Choroid plexus epithelial cell (primary cell): ENCODE measurements around the gene TULP4.

Experiments
- DNase-seq: peaks from one replicate; pipeline ENCODE4 v3.0.0-alpha.2; 2010; ENCODE audit warnings: low read depth
- H3K4me3 ChIP-seq: 2 replicates; pipeline ENCODE4 v1.5.1; 2011; ENCODE audit warnings: low read depth, mild to moderate bottlenecking, control low read depth, low read length, moderate library complexity
- TF ChIP-seq, protein P1 (sequence below): conservative IDR thresholded peaks from 2 replicates; pipeline ENCODE4 v1.5.1; 2011; ENCODE audit warnings: low read depth, mild to moderate bottlenecking, control low read depth, inconsistent platforms, low read length, moderate library complexity

Gene TULP4, protein sequence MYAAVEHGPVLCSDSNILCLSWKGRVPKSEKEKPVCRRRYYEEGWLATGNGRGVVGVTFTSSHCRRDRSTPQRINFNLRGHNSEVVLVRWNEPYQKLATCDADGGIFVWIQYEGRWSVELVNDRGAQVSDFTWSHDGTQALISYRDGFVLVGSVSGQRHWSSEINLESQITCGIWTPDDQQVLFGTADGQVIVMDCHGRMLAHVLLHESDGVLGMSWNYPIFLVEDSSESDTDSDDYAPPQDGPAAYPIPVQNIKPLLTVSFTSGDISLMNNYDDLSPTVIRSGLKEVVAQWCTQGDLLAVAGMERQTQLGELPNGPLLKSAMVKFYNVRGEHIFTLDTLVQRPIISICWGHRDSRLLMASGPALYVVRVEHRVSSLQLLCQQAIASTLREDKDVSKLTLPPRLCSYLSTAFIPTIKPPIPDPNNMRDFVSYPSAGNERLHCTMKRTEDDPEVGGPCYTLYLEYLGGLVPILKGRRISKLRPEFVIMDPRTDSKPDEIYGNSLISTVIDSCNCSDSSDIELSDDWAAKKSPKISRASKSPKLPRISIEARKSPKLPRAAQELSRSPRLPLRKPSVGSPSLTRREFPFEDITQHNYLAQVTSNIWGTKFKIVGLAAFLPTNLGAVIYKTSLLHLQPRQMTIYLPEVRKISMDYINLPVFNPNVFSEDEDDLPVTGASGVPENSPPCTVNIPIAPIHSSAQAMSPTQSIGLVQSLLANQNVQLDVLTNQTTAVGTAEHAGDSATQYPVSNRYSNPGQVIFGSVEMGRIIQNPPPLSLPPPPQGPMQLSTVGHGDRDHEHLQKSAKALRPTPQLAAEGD (N-terminal part only)

DNA sequence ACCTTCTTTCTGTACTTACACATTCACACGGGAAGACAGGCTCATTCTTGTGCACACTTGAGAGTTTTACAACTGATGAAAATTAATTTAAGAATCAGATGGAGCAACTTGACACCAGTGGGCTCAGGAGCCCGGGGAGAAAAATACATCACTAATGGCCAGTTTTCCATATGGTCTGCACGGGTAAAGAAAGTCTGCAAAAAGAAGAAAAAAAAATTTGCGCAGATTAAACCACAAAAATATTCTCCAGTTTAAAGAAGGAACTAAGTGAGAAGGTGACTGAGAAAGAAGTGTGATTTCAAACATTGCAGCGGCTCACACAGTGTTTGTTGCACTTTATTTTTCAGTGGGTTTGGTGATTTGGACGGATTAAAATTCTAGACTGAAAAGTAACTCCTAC is at the start of gene TULP4:
TULP4 (plus strand) TSS at position 301 of the 400 bp plus-strand sequence. CDS start 1,552 bp downstream, outside the sequence.
- TF ChIP-seq, protein P1, sequence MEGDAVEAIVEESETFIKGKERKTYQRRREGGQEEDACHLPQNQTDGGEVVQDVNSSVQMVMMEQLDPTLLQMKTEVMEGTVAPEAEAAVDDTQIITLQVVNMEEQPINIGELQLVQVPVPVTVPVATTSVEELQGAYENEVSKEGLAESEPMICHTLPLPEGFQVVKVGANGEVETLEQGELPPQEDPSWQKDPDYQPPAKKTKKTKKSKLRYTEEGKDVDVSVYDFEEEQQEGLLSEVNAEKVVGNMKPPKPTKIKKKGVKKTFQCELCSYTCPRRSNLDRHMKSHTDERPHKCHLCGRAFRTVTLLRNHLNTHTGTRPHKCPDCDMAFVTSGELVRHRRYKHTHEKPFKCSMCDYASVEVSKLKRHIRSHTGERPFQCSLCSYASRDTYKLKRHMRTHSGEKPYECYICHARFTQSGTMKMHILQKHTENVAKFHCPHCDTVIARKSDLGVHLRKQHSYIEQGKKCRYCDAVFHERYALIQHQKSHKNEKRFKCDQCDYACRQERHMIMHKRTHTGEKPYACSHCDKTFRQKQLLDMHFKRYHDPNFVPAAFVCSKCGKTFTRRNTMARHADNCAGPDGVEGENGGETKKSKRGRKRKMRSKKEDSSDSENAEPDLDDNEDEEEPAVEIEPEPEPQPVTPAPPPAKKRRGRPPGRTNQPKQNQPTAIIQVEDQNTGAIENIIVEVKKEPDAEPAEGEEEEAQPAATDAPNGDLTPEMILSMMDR, result no peak
- H3K4me3 ChIP-seq, result no peak within 1 kb of the TSS
- no peak for DNase-seq

DNA sequence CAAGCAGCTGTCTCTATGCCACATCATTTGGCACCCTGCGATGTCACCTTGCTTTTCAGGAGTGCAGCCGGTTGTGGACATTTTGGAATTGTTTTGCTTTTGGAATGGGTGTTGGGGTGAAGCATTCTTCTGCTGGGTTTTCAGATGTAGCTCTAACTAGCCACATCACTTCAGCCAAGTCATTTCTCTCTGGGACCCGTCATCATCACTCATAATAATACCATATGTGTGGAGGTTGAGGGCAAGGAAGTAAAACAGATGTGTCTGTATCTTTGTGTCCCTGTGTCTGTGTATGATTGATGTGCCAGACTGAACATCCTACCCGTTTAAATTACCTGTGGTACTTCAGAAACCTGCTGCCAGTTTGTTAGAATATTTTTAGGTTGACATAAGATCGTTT is 49.5 kb upstream of the TULP4 start:
- H3K4me3 ChIP-seq, result no peak overlapping the region
- TF ChIP-seq, protein P1, result no peak
- DNase-seq, result no peak

DNA sequence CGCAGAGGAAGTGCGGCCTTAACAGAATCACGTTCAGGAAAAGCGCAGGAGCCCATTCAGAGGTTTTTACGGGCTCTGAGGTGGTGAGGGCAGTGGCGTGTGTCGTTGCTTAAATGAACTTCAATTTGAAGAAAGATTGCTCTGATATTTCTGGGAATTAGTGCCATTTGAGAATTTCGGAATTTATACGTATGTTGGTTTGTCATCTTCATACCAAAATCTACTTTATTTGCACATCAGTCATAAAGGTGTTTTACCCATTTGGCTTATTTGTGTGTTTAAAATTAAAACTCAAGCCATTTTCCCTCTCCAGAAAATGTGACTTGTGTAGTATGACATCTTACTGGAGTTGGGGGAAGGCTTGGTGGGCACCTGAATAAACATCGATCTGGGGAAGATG is 48.1 kb upstream of the TULP4 start:
- TF ChIP-seq, protein P1, result no peak
- no peak for DNase-seq

DNA sequence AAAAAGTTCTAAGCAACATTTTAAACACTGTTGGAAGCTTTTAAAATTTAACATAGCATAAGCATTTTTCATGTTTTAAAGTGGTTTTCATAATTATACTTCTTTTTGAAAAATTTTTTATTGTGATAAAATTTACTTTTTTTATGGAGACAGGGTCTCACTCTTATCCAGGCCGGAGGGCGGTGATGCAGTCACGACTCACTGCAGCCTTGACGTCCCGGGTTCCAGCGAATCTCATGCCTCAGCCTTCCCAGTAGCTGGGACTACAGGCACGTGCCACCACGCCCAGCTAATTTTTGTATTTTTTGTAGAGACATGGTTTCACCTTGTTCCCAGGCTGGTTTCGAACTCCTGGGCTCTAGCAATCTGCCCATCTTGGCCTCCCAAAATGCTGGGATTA is 46.1 kb upstream of the TULP4 start:
- no peak for DNase-seq
- TF ChIP-seq, protein P1, result no peak
- no peak overlapping the region for H3K4me3 ChIP-seq

More for the DNA sequence above, 48.1 kb upstream of the TULP4 start:
- no peak overlapping the region for H3K4me3 ChIP-seq

DNA sequence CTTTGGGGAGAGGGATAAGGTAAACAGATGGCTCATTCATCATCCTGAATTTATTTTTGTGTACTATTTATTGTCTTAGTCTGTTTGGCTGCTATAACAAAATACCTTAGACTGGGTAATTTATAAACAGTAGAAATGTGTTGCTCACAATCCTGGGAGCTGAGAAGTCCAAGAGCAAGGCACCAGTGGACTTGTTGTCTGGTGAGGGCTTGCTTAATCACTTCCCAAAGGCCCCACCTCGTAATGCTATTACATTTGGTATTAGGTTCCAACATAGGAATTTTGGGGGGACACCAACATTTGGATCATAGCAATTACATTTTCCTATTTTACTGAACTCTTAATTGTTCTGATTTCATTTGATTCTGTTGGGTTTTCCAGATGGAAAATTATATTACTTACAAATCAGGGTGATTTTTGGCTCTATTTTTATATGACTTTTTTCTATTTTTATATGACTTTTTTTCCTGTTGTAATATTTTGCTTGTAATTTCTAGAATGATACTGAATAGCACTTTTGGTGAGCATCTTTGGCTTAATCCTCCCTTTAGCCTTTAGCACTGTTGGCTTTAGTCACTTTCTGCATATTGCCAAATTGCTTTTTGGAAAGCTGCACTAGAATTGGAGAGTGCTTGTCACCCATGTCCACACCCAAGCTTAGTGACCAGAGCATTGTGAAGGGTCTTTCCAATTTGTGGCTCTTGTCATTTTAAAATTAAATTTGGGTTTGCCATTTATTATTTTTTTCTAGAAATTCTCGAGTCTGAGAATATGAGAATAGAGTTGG is 43.7 kb upstream of the TULP4 start:
- no peak for DNase-seq
- TF ChIP-seq, protein P1, result no peak
- no peak overlapping the region for H3K4me3 ChIP-seq

DNA sequence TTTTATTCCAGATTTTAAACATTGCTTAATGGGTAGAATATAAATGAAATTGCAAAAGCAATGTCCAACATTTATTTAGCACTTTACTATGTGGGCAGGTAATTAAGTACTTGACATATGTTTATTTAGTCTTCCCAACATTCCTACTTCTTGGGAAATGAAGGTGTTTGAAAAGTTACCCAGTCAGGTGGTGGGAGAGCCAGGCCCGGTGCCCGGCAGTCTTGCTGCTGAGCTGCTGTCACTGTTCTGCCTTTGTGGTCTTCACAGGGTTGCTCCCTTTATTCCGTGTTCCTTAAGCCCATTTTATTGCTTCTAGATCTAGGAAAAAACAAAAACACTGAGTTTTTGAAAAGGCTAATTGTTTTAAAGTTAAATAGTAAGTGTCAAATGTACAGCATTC is 42.6 kb upstream of the TULP4 start:
- TF ChIP-seq, protein P1, result no peak
- DNase-seq, result no peak
- no peak overlapping the region for H3K4me3 ChIP-seq
